ENCODE measurements around the gene DACT3.
A peak's percentile ranks its signal among the peaks of the same experiment; 100 is the strongest.
"Not testable (repeated sequence)": the region's sequence is repeated elsewhere in the genome, so short reads cannot be mapped to it uniquely, and the experiment has no call there.

Gene DACT3

DNA sequence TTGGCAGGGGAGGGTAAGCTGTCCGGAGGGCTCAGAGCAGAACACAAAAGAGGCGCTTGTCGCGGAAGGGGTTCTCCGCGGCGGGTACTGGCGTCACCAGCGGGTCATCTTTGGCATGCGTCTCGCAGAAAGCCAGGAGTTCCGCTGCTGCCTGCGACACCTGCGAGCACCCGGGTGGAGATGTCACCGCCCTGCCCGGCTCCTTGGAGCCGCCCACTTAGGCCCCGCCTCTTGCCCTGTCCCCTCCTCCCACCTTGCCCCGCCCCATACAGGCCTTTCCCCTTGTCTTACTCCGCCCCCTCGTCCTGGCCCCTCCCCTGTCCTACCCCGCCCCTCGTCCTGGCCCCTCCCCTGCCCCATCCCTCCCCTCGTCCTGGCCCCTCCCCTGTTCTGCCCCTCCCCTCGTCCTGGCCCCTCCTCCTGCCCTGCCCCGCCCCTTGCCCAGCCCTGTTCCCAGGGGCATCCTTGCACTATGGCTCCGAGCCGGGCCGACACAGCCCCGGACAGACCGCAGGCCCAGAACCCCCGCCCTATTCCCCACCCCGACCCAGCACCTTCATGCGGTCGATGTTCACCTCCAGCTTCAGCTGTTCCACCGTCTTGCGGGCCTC, 26.8 kb downstream of the DACT3 start:
- DNase-seq (ENCODE audit: low read depth): peak; percentile 83

DNA sequence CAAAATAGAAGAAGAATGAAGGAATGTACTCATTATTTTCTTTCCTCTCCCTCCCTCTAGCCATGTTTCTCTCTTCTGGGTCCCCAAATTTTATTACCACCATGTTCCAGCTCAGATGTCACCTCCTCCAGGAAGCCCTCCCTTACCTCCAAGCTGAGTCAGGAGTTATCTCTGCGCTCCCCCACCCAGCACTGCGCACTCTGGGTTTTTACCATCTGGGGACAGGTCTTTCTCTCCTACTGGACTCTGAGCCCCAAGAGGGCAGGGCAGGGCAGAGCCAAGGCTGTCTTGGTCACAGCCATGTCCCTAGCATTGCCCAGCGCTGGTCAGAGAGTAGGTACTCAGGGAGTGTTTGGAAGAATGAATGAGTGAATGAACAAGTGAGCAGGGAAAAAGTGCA, 27.9 kb downstream of the DACT3 start:
- DNase-seq (ENCODE audit: low read depth): no peak

DNA sequence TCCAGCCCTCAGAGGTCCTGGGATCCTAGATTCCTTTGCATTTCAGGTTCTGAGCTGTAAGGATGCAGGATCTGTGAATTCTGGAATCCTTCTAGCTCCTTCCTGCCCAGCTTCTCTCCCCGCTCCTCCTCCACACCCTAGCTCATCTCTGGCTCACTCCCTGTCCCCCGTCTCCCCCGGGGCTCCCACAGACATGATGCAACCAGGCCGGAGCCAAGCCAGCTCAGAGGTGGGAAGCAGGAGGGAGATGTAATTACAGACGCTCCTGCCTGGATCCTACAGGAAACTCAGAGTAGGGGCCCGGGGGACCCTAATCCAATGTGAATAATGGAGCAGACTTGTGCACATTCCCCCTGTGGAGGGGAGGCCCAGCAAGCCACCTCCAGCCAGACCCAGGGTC, 29.5 kb downstream of the DACT3 start:
- no peak for DNase-seq (ENCODE audit: low read depth)

DNA sequence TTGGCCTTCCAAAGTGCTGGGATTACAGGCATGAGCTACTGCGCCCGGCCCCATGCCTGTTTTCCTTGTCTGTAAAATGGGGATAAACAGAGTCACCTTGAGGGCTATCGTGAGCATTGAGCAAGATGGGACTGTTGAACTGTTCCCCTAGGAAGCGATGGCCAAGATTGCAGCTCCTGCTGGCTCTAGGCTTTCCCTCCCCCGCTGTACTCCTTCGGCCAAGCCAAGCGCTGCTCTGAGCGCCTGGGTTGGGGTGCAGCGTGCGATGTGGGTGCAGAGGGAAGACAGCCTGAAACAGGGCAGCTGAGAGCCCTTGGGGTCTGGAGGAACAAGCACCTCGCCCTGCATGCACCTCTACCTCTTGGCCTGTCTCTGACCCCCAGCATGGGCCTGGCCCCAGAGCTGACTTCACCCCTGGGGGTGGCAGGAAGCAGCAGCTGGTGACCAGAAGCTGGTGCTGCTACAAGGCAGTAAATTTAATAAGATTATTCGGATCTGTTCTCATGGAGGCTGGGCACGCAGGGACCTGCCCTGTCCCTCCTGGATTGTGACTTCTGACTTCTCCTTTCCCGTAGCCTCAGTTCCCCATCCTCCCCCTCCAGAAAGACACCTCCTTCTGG, 30.3 kb downstream of the DACT3 start:
- DNase-seq (ENCODE audit: low read depth): no peak

DNA sequence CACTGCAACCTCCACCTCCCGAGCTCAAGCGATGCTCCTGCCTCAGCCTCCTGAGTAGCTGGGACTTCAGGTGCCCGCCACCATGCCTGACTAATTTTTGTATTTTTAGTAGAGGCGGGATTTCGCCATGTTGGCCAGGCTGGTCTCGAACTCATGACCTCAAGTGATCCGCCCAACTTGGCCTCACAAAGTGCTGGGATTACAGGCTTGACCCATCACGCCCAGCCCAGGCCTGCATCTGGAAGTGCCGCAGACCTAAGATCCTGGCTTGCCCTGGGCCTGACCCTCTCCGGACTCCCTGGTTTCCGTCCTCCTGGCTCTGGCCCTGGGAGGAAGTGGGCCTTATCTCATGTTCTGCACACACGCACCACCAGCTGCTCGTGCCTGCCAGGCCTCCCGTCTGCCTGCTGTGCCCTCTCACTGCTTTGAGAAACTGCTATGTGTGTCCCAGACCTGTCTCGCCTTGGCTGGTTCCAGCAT, 31.4 kb downstream of the DACT3 start:
- DNase-seq (ENCODE audit: low read depth): no peak

DNA sequence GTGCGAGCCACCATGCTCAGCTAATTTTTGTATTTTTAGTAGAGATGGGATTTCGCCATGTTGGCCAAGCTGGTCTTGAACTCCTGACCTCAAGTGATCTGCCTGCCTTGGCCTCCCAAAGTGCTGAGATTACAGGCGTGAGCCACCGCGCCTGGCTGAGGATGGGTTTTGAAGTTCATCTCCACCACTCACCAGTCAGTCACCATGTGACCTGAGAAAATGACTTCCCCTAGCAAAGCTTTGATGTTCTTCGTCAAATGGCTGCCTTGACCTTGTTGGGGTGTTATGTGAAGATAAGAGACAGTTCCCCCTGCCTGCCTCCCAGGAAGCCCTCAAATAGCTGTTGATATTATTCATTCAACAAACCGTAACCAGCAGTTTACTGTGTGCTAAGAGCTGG, 32.0 kb downstream of the DACT3 start:
- DNase-seq (ENCODE audit: low read depth): not testable (repeated sequence)

DNA sequence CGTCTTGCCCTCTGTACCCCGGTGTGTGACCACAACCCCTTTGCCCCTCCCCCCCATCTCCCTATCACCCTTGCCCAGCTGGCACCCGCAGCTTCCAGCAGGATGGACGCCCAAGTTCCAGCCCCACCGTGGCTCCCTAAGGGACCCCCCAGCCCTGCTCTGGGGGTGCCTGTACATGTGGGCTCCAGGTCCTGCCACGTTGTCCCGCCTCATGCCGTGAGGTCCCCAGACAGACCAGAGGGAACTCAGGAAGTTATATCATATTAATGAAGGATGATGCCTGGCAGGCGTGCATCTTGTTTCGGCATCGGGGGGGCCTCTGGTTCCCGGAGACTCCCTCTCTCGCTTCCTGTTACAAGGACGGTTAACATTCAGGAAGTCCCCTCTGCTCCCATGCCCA, 34.5 kb downstream of the DACT3 start:
- no peak for DNase-seq (ENCODE audit: low read depth)

DNA sequence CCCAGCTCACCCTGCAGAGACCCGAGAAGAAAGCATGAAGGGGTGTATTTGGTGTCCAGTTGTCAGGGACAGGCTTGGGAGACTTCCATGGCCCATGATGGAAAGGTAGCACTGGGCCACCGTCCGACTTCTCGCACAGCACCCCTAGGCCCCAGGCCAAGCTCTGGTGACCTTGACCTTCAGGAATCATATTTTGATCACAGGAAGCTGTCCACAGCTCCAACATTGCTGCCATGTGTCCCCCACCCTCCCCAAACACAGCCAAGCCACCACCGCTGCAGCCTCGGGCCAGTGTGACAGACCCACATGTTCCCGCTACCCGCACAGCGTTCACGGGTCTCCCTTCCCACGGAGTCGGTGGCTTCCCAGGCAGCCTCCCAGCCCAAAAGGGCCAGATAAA, 35.3 kb downstream of the DACT3 start:
- no peak for DNase-seq (ENCODE audit: low read depth)

DNA sequence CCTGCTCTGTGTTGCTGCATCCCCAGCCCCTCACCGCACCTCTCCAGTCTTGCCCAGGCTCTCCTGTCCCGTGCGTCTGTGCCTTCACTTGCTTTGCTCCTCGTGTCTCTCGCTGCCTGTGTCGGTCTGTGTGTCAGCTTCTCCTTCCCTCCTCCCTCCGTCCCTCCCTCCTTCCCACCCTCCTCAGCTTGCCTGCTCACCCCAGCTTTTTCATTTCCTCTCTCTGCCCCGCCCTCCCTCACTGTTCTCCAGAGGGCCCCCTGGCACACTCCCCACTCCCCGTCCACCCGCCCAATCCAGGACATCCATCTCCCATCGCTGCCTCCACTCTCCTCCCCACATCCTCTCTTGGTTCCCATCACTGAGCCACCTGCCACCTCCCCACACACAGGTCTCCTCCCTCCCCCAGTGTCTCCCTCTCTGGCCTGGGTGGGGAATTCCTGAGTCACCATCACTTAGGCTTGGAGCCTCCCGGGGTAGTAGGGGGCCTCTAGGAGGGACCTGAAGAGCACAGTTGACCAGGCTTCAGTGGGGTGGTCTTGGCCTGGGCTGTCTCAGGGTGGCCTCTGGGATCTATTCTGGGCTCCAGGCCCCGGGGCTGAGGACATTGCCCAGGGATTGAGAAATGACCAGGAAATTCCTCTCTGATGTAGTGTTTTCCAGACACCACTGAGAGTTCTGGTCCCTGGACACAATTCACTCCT, 35.9 kb downstream of the DACT3 start, which contains the start of gene PTGIR:
TSS of gene PTGIR (minus strand) at position 132 of the 704 bp plus-strand sequence. CDS start 864 bp downstream, outside the sequence.
- no peak for DNase-seq (ENCODE audit: low read depth)

DNA sequence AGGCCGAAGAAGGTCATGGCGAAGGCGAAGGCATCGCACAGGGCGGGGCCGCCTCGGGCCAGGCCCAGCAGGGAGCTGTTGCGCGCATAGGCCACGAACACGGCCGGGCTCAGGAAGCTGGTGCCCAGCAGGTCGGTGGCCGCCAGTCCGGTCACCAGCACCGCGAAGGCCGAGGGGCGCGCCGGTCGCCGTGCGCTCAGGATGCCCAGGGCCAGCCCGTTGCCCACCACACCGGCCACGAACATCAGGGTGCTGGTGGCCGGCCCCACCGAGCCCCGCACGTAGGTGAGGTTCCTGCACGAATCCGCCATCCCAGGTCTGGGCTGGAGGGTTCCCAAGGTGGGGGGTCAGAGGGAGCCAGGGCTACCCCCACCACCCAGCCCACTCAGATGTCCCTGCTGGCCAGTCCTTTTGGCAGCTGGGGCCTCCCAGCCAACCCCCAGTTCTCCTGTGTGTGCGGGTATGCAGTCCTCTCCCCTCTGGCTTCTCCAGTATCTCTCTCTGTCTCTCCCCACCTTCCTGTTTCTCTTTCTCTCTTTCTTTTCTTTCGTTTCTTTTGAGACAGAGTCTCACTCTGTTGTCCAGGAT, 37.0 kb downstream of the DACT3 start:
- no peak for DNase-seq (ENCODE audit: low read depth)

DNA sequence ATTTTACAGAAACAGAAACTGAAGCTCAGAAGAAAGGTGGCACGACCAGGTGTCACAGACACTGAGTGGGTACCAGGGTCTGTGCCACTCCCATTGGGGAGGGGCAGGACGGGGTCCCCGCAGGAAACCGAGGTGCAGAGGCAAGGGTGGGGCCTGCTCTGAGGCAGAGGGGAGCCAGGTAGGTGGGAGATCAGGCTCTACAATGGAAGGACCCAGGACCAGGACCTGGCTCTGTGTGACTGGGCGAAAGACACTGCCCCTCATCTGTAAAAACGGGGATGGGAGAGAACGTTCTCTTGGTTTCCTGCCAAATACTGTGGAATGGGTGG, 38.9 kb downstream of the DACT3 start:
- no peak for DNase-seq (ENCODE audit: low read depth)

DNA sequence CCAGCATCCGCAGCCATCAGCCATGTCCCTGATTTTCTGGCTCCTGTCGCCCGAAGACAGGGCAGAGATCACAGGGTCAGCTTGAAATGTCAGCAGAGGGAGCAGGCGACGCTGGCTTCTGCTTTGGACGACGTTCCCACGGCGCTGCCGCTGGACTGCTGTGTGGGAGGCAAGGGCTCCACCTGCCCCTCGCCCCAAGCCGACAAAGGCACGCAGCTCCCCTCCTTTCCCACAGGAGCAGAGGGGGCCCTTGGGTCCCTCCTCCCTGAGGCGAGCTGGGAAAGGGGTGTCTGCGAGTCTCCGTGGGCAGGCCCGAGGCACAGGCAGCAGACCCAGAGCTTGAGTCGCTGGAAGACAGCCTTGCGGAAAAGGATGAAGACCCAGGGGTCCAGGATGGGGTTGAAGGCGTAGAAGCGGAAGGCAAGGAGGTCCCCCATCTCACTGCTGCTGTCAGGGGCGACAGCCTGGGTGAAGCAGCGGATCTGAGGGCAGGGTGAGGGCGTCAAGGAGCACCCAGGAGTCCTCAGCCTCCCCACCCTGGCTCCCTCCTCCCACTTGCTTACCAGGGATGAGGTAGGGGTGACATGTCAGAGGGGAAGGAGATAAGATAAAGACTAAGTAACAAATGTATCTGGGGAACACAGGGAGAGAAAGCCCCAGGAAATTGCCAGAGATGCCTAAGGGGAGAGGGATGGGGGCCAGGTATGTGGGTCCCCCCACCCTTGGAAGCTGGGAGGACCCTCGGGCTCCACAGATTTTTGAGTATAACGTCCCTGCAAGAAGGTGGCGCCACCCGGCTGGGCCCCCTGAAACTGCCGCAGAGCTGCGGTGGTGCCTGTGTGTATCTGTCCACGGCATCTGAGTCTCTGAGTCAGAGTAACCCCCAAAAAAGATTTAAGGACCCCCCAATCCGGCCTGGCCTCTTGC, 39.5 kb downstream of the DACT3 start:
- DNase-seq (ENCODE audit: low read depth): no peak

DNA sequence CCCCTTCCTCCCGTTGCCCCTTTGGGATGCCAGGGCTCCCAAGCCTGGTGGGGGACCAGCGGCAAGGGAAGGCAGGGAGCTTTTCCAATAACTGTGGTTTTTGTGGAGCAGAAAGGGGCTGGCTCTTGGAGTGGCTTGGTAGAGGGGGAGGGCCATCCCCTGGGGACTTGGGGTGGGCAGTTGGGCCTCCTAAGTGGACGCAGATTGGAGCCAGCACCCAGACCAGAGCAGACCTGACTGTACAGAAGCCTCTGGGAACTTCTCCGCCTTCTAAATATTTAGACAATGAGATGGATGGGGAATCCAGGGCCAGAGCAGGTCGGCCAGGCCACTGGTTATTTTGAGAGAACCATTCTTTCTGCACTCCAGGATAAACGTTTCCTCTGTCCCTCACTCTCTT, 40.3 kb downstream of the DACT3 start:
- no peak for DNase-seq (ENCODE audit: low read depth)

DNA sequence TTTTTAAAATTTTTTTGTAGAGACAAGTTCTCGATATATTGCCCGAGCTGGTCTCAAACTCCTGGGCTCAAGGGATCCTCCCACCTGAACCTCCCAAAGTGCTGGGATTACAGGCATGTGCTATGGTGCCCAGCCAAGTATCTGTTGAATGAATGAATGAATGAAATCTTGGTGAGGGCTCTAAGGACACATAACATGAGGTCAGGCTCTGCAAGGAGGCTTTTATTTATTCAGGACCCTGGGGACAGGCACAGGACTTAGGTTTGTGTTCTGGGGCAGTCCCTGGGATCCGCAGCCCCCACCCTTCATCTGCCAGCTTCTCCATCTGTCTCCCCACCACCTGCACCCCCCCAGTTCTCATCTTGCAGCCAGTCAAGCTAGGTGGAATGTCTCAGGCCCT, 40.7 kb downstream of the DACT3 start:
- DNase-seq (ENCODE audit: low read depth): no peak

DNA sequence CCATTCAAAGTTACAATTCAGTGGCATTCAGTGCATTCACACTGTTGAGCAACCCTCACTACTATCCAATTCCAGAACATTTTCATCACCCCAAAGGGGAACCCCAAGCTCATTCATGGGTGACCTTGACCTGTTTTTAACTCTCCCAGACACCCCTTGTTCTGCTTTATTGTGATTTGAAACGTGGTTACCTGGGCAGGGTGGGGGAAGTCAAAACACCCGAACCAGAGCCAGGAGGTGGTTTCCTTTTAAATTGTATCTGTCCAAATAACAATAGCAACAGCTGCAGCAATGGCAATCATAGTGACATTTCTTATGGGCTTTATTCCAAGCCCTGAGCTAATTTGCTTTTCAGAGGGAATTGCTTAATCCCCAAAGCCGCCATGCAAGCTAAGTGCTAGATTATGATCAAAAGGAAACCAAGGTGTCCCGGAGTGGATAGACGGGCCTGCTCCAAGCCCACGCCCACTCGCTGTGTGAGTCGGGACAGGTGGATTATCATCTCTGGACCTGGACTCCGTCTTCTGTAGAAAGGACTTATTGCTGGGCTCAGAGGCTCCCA, 42.2 kb downstream of the DACT3 start:
- no peak for DNase-seq (ENCODE audit: low read depth)

DNA sequence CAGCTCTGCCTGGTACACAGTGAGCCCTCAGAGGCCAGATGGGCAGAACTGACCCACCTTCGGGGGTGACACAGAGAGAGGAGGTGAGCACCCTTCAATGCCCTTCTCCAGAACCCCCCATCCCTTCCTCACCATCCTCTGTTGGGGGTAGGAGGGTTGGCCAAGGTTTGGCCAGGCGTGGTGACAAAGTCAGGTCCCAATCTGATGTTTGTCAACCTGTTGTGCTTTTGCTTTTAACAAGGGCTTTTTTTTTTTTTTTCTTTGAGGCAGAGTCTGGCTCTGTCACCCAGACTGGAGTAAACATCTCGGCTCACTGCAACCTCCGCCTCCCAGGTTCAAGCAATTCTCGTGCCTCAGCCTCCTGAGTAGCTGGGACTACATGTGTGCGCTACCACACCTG, 43.4 kb downstream of the DACT3 start:
- DNase-seq (ENCODE audit: low read depth): no peak

DNA sequence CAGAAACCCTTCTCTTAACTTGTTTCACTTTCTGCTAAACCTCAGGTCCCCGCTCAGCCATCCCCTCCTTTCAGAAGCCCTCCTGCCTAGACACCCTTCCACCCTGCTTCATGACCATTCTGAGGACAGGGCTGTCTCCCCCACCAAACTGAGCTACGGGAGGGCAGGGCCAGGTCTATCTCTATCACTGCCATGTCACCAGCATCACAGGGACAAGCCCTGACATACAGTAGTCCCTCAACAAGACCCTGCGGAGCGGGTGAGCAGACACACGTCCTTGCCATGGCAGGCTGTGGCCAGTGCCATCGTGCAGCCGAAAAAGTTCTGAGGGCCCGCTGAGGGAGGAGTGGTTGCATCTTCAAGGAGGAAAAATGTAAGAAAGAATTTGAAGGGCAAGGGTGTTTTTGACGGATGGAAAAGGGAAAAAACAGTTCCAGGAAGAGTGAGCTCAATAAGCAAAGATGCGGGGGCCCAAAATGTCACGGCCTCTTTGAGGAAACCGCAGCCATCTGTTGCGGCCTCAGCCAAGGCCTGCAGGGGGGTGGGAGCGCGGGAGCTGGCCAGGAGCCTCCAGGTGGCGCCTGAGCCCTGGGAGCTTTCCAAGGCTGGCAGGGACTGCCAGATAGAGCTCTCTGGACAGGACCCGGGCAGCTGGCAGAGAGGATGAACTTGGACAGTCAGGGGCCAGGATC, 44.2 kb downstream of the DACT3 start:
- no peak for DNase-seq (ENCODE audit: low read depth)

DNA sequence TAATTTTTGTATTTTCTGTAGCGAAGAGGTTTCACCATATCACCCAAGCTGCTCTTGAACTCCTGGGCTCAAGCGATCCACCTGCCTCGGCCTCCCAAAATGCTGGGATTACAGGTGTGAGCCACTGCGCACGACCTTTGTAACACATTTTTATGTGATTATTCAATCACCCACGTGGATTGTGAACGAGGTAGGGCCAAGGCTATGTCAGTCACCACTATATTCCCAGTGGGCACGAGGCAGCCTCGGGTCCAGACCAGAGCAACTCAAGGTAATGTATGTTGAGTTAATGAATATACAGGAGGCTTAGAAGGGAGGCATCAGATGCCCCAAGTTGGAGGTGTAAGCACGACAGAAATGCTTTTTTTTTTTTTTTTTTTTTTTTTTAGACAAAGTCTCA, 45.0 kb downstream of the DACT3 start:
- no peak for DNase-seq (ENCODE audit: low read depth)

DNA sequence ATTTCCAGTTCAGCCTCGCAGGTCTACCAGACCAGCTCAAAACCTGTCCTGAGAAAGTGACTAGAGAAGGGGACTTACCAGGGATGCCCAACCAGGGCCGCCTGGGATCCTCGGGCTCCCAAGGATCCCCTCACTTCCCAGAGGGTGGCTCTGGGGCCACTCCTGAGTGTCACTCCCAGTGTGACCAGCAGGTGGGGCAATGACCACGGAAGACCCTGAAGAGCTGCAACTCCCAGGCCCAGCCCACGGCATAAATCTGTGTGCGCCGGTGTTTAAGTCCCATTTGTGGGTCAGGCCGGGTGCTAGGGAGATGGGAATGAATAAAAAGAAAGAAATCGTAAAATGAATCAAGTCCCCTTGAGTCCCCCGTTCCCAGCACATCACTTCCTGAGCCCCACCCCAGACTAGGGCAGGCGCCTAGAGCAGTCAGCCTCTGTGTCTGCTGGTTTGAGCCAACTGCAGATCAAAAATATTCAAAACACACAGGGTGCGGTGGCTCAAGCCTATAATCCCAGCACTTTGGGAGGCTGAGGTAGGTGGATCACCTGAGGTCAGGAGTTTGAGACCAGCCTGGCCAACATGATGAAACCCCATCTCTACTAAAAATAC, 46.8 kb downstream of the DACT3 start:
- DNase-seq (ENCODE audit: low read depth): peak; percentile 77

DNA sequence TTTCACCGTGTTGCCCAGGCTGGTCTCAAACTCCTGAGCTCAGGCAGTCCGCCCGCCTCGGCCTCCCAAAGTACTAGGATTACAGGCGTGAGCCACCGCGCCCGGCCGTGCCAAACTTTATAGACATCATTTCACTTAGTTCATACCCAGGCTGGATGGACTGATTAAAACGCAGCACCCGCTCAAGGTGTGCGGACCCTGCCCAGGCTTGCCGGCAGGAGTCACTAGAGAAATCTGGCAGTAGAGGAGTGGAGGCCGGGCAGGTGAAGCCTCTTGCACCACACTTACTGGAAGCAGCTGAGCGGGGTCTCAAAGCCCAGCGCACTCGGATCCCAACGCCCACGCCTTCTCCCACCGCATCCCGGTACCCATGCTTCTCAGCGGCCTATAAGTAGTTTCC, 47.5 kb downstream of the DACT3 start:
- no peak for DNase-seq (ENCODE audit: low read depth)

DNA sequence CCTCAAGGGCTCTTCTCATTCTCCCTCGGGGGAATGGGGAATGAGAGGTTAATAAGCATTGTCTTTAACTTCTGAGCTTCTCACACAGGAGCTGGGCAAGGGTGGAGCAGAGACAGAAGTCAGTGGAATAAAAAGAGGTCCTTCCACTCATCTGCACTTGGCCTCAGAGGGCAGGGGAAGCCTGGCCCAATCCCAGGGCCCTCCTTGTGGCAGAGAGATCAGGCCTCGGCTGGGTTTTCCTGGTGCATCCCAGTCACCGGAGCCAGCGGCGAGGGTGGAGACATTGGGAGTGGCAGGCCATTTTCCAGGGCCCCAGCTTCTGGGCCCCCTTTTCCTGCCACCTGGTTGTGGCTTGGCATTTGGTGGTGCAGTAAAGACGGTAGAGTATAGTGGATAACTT, 49.2 kb downstream of the DACT3 start:
- no peak for DNase-seq (ENCODE audit: low read depth)

Data from activated gamma-delta T cell treated with anti-CD3 and anti-CD28 coated beads, Interleukin-2, amount 50 U/mL, for 16 hours (primary cell).